HCT116 (cell line): Measurements from ENCODE around the gene OR56A1. TPM values are rescaled to one million over a fixed set of nuclear protein-coding genes. Genes with fewer than 3 reads are reported as not detected.

Source experiments
- ATAC-seq: fragments of 200-7000 bp; cut with Tn5 transposase; 2 replicates; pipeline ENCODE4 v1.9.1; 2020; ENCODE audit warnings: mild to moderate bottlenecking, moderate library complexity
- BruUV-seq: library from RNA; stranded (reverse); fragments of 400-500 nt; replicated peaks from 2 replicates; lab custom pipeline; 2021; lab: Mats Ljungman, UMichigan
- CTCF ChIA-PET: fragments of 300-600 bp; sonication (Branson Sonifier 250); formaldehyde crosslinking; loops from one replicate; lab custom pipeline; 2021; ENCODE audit warnings: antibody characterized with exemption; lab: Charles Lee
- POLR2A ChIA-PET: fragments of 300-600, 350-600 bp; sonication (Branson Sonifier 250); formaldehyde crosslinking; loops from one replicate; lab custom pipeline; 2021; ENCODE audit warnings: antibody characterized with exemption; lab: Charles Lee
- RAD21 ChIA-PET, 2 experiments: fragments of 300-600 bp; sonication (Branson Sonifier 250); formaldehyde crosslinking; loops; one replicate each; lab custom pipeline; 2023; ENCODE audit warnings: low total read pairs in 2 of 2; ENCODE audit not compliant: uncharacterized antibody in 2 of 2, unreplicated experiment in 2 of 2, low non-redundant PET in 1 of 2; lab: Charles Lee
- DNase-seq: peaks from one replicate; pipeline ENCODE4 v3.0.0-alpha.2; 2010; ENCODE audit warnings: low read depth, low spot score
- H2AFZ ChIP-seq: fragments of 200-600 bp; shearing (Covaris generic), sonication (generic); 2 replicates; pipeline ENCODE4 v1.6.1; 2017; ENCODE audit warnings: low read depth, mixed run types, mixed read lengths, antibody characterized with exemption, low read length; ENCODE audit not compliant: poor library complexity, severe bottlenecking
- H3K27ac ChIP-seq: 2 replicates; pipeline ENCODE4 v1.5.1; 2012; ENCODE audit warnings: low read depth, low read length
- H3K27me3 ChIP-seq: fragments of 200-600 bp; sonication (generic); 2 replicates; pipeline ENCODE4 v1.6.1; 2016; ENCODE audit warnings: mixed run types, low read length, mixed read lengths; ENCODE audit not compliant: insufficient read depth
- H3K36me3 ChIP-seq, 2 experiments: fragments of 200-500 bp in 1 of 2; fragments of 200-600 bp in 1 of 2; sonication (Bioruptor generic) in 1 of 2; sonication (generic) in 1 of 2; 2 replicates each; pipeline versions ENCODE4 v1.5.1 to v1.6.1; 2014 to 2016; ENCODE audit warnings: low read length in 2 of 2, inconsistent platforms in 1 of 2, mixed read lengths in 1 of 2, mixed run types in 1 of 2; ENCODE audit not compliant: insufficient read depth in 2 of 2, control insufficient read depth in 1 of 2
- H3K4me1 ChIP-seq, 2 experiments: fragments of 200-600 bp in 1 of 2; sonication (generic) in 1 of 2; 2 replicates each; pipeline versions ENCODE4 v1.5.1 to v1.6.1; 2012 to 2017; ENCODE audit warnings: low read length in 2 of 2, inconsistent platforms in 1 of 2, mild to moderate bottlenecking in 1 of 2, mixed read lengths in 1 of 2, mixed run types in 1 of 2, moderate library complexity in 1 of 2; ENCODE audit not compliant: insufficient read depth in 2 of 2, control insufficient read depth in 1 of 2
- H3K4me2 ChIP-seq: fragments of 200-600 bp; sonication (generic); 2 replicates; pipeline ENCODE4 v1.6.1; 2017; ENCODE audit warnings: mixed run types, low read length, mixed read lengths
- H3K4me3 ChIP-seq, 2 experiments: fragments of 200-600 bp in 1 of 2; sonication (generic) in 1 of 2; replicated peaks in 1 of 2; 2 replicates each; pipeline ENCODE4 v1.5.1; 2011 to 2016; ENCODE audit warnings: low read length in 2 of 2, control low read depth in 1 of 2, low read depth in 1 of 2, mild to moderate bottlenecking in 1 of 2, mixed read lengths in 1 of 2, mixed run types in 1 of 2
- H3K79me2 ChIP-seq: fragments of 200-600 bp; sonication (generic); 2 replicates; pipeline ENCODE4 v1.6.1; 2017; ENCODE audit warnings: mild to moderate bottlenecking, mixed run types, low read length, moderate library complexity, mixed read lengths; ENCODE audit not compliant: insufficient read depth
- H3K9ac ChIP-seq: fragments of 200-600 bp; sonication (generic); 2 replicates; pipeline ENCODE4 v1.6.1; 2016; ENCODE audit warnings: low read length, mixed read lengths
- H3K9me2 ChIP-seq: fragments of 200-600 bp; sonication (generic), shearing (Covaris generic); 2 replicates; pipeline ENCODE4 v1.6.1; 2017; ENCODE audit warnings: mixed run types, mild to moderate bottlenecking, moderate library complexity; ENCODE audit not compliant: insufficient read depth
- H3K9me3 ChIP-seq, 2 experiments: fragments of 200-500 bp in 1 of 2; fragments of 200-600 bp in 1 of 2; sonication (Bioruptor generic) in 1 of 2; sonication (generic) in 1 of 2; 2 replicates each; pipeline ENCODE4 v1.6.1; 2014 to 2017; ENCODE audit warnings: low read length in 2 of 2, mixed read lengths in 2 of 2, inconsistent platforms in 1 of 2, low read depth in 1 of 2, mild to moderate bottlenecking in 1 of 2, mixed run types in 1 of 2, moderate library complexity in 1 of 2; ENCODE audit not compliant: control insufficient read depth in 1 of 2, insufficient read depth in 1 of 2
- H4K20me1 ChIP-seq: fragments of 200-600 bp; sonication (generic), shearing (Covaris generic); 2 replicates; pipeline ENCODE4 v1.6.1; 2017; ENCODE audit warnings: mixed run types, mild to moderate bottlenecking, moderate library complexity; ENCODE audit not compliant: insufficient read depth
- EGR1 ChIP-seq: IDR thresholded peaks from 2 replicates; pipeline ENCODE4 v1.6.1; 2012; ENCODE audit warnings: low read depth
- EZH2 ChIP-seq: fragments of 200-600 bp; sonication (generic); IDR thresholded peaks from 2 replicates; pipeline ENCODE4 v1.6.1; 2017; ENCODE audit warnings: antibody characterized with exemption, mixed run types
- EZH2phosphoT487 ChIP-seq: fragments of 200-600 bp; IDR thresholded peaks from 2 replicates; pipeline ENCODE4 v1.6.1; 2018; ENCODE audit warnings: antibody characterized with exemption, borderline replicate concordance
- FOSL1 ChIP-seq: IDR thresholded peaks from 2 replicates; pipeline ENCODE4 v1.6.1; 2012; ENCODE audit warnings: low read depth
- JUND ChIP-seq: IDR thresholded peaks from 2 replicates; pipeline ENCODE4 v1.6.1; 2012
- POLR2AphosphoS5 ChIP-seq: IDR thresholded peaks from 2 replicates; pipeline ENCODE4 v1.6.1; 2011; ENCODE audit warnings: mild to moderate bottlenecking, low read depth, low read length, moderate library complexity
- SIN3A ChIP-seq: IDR thresholded peaks from 2 replicates; pipeline ENCODE4 v1.6.1; 2012; ENCODE audit warnings: low read depth
- ZFX ChIP-seq: fragments of 450-650 bp; IDR thresholded peaks from 2 replicates; pipeline ENCODE4 v1.6.1; 2017
- intact Hi-C: fragments of 100-400 bp; cut with micrococcal nuclease; formaldehyde crosslinking; loops from 2 replicates; pipeline ENCODE4 v1.10.0; 2022
- total RNA-seq: library from RNA; stranded (reverse); gene quantifications from one replicate; pipeline ENCODE4 v1.2.1, GENCODE V29; 2021; ENCODE audit not compliant: unreplicated experiment

Gene OR56A1
- total RNA-seq, 1 experiment from 2014 or later, result not detected

DNA sequence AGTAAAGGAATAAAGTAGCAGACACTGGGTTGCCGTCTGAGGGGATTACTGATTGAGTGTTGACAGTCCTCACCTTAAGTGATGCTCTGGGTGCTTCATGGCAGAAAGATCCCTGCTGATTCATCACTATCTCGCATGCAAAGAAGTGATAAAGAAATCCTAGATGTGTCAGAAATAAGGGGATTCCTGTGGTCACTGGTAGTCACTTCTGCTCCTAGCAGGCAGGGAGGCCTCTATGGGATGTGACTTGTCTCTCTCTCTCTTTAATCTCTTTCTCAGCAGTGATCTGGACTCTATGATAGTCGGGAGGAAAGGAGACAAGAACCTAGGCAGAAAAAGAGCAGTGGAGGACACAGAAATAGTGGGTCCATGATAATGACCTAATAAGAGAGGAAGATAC, 30.9 kb upstream of the OR56A1 start:
- Histone ChIP-seq H3K9me3 (no peaks in the 10 kb centered on the region), H3K9me2 (no peaks in the 10 kb centered on the region), H3K79me2 (no peaks in the 10 kb centered on the region), H2AFZ (no peak overlapping the region), H3K27ac (no peak overlapping the region), H3K4me1 (no peaks in the 10 kb centered on the region), H3K36me3 (no peaks in the 10 kb centered on the region), H3K27me3 (peaks cover 71% of the 10 kb centered on the region), H4K20me1 (no peaks in the 10 kb centered on the region), H3K9ac (no peak overlapping the region), H3K4me3 (no peak overlapping the region), H3K4me2 (no peak overlapping the region)
- no TSS peak for BruUV-seq
- ATAC-seq (no peak), DNase-seq (no peak)
- TF ChIP-seq POLR2AphosphoS5 (no peak), EGR1 (no peak), FOSL1 (no peak), EZH2 (no peak), ZFX (no peak)
- intact Hi-C loops, result no loop called here
- POLR2A ChIA-PET, result no interaction called here
- CTCF ChIA-PET, result no interaction called here
- RAD21 ChIA-PET, result no interaction called here

DNA sequence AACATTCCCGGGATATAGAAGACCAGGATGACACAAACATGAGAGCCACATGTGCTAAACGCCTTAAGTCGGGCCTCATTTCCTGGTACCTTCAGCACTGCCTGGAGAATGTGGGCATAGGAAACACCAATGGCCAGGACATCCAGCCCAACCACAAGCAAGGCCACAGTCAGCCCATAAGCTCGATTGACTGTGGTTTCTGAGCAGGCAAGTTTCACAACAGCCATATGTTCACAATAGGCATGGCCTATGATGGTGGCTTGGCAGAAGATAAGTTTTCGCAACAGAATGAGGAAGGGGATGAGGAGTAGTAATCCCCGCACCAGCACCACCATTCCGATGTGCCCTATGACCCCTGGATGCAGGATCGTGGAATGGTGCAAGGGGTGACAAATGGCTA, 26.9 kb upstream of the OR56A1 start:
- no peak for ATAC-seq
- no TSS peak for BruUV-seq

More for the DNA sequence above, 26.9 kb upstream of the OR56A1 start:
- Histone ChIP-seq H3K4me3 (no peak overlapping the region), H3K9ac (no peak overlapping the region)
- no peak for TF ChIP-seq JUND
- no peak for TF ChIP-seq EGR1
- TF ChIP-seq SIN3A, result no peak
- no peak for TF ChIP-seq EZH2phosphoT487
- TF ChIP-seq, all 23 proteins: peak for 0
- Histone ChIP-seq H2AFZ (no peak overlapping the region), H3K27ac (no peak overlapping the region), H3K9me2 (no peaks in the 10 kb centered on the region), H3K27me3 (peaks cover 80% of the 10 kb centered on the region), H3K36me3 (no peaks in the 10 kb centered on the region), H3K4me1 (no peaks in the 10 kb centered on the region), H4K20me1 (no peaks in the 10 kb centered on the region; the same call in 1 of the 2 replicates), H3K79me2 (no peaks in the 10 kb centered on the region), H3K9me3 (no peaks in the 10 kb centered on the region), H3K4me2 (no peak overlapping the region)
- ChIA-PET POLR2A (no interaction called here), CTCF (no interaction called here), RAD21 (no interaction called here)
- no peak for DNase-seq
- intact Hi-C loops, result no loop called here
